ENCODE measurements around the gene KSR2.

DNA sequence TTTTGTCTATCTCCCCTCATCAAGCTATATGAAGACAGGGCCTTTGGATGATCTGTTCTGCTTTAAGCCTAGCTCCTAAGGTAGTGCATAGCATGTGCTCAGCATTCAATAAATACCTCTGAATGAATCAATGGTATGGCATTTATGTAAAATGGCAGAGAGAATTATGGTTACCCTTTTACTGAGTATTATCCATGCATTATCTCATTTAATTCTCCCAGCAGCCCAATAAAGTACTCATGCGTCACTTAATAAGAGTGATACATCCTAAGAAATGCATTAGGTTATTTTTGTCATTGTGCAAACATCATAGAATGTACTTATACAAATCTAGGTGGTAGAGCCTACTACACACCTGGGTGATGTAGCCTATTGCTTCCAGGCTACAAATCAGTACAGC lies 269.7 kb downstream of the KSR2 start:
- TF ChIP-seq, protein P1, sequence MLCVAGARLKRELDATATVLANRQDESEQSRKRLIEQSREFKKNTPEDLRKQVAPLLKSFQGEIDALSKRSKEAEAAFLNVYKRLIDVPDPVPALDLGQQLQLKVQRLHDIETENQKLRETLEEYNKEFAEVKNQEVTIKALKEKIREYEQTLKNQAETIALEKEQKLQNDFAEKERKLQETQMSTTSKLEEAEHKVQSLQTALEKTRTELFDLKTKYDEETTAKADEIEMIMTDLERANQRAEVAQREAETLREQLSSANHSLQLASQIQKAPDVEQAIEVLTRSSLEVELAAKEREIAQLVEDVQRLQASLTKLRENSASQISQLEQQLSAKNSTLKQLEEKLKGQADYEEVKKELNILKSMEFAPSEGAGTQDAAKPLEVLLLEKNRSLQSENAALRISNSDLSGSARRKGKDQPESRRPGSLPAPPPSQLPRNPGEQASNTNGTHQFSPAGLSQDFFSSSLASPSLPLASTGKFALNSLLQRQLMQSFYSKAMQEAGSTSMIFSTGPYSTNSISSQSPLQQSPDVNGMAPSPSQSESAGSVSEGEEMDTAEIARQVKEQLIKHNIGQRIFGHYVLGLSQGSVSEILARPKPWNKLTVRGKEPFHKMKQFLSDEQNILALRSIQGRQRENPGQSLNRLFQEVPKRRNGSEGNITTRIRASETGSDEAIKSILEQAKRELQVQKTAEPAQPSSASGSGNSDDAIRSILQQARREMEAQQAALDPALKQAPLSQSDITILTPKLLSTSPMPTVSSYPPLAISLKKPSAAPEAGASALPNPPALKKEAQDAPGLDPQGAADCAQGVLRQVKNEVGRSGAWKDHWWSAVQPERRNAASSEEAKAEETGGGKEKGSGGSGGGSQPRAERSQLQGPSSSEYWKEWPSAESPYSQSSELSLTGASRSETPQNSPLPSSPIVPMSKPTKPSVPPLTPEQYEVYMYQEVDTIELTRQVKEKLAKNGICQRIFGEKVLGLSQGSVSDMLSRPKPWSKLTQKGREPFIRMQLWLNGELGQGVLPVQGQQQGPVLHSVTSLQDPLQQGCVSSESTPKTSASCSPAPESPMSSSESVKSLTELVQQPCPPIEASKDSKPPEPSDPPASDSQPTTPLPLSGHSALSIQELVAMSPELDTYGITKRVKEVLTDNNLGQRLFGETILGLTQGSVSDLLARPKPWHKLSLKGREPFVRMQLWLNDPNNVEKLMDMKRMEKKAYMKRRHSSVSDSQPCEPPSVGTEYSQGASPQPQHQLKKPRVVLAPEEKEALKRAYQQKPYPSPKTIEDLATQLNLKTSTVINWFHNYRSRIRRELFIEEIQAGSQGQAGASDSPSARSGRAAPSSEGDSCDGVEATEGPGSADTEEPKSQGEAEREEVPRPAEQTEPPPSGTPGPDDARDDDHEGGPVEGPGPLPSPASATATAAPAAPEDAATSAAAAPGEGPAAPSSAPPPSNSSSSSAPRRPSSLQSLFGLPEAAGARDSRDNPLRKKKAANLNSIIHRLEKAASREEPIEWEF (IDR thresholded peaks at IDR 0.05; ENCODE audit: insufficient replicate concordance, low read depth, low read length), result no peak
- TF ChIP-seq, protein P2, sequence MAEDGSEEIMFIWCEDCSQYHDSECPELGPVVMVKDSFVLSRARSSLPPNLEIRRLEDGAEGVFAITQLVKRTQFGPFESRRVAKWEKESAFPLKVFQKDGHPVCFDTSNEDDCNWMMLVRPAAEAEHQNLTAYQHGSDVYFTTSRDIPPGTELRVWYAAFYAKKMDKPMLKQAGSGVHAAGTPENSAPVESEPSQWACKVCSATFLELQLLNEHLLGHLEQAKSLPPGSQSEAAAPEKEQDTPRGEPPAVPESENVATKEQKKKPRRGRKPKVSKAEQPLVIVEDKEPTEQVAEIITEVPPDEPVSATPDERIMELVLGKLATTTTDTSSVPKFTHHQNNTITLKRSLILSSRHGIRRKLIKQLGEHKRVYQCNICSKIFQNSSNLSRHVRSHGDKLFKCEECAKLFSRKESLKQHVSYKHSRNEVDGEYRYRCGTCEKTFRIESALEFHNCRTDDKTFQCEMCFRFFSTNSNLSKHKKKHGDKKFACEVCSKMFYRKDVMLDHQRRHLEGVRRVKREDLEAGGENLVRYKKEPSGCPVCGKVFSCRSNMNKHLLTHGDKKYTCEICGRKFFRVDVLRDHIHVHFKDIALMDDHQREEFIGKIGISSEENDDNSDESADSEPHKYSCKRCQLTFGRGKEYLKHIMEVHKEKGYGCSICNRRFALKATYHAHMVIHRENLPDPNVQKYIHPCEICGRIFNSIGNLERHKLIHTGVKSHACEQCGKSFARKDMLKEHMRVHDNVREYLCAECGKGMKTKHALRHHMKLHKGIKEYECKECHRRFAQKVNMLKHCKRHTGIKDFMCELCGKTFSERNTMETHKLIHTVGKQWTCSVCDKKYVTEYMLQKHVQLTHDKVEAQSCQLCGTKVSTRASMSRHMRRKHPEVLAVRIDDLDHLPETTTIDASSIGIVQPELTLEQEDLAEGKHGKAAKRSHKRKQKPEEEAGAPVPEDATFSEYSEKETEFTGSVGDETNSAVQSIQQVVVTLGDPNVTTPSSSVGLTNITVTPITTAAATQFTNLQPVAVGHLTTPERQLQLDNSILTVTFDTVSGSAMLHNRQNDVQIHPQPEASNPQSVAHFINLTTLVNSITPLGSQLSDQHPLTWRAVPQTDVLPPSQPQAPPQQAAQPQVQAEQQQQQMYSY (CRISPR knock-in tag; IDR thresholded peaks at IDR 0.05), result no peak
- no peak for TF ChIP-seq EZH2 (IDR thresholded peaks at IDR 0.05; ENCODE audit: borderline replicate concordance, control insufficient read depth, low read depth, low read length)
- no peak for TF ChIP-seq GABPA (IDR thresholded peaks at IDR 0.05; ENCODE audit: low read depth)
- no peak for TF ChIP-seq FOXM1 (IDR thresholded peaks at IDR 0.05; ENCODE audit: low read depth, low read length)
- TF ChIP-seq, protein P3, sequence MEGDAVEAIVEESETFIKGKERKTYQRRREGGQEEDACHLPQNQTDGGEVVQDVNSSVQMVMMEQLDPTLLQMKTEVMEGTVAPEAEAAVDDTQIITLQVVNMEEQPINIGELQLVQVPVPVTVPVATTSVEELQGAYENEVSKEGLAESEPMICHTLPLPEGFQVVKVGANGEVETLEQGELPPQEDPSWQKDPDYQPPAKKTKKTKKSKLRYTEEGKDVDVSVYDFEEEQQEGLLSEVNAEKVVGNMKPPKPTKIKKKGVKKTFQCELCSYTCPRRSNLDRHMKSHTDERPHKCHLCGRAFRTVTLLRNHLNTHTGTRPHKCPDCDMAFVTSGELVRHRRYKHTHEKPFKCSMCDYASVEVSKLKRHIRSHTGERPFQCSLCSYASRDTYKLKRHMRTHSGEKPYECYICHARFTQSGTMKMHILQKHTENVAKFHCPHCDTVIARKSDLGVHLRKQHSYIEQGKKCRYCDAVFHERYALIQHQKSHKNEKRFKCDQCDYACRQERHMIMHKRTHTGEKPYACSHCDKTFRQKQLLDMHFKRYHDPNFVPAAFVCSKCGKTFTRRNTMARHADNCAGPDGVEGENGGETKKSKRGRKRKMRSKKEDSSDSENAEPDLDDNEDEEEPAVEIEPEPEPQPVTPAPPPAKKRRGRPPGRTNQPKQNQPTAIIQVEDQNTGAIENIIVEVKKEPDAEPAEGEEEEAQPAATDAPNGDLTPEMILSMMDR (IDR thresholded peaks at IDR 0.05 in 2 of 3, conservative IDR thresholded peaks at IDR 0.05 in 1 of 3; ENCODE audit: control insufficient read depth in 2 of 3, extremely low read depth in 1 of 3, insufficient read depth in 1 of 3, low read depth in 3 of 3, low read length in 3 of 3), result no peak
- TF ChIP-seq, protein P4, sequence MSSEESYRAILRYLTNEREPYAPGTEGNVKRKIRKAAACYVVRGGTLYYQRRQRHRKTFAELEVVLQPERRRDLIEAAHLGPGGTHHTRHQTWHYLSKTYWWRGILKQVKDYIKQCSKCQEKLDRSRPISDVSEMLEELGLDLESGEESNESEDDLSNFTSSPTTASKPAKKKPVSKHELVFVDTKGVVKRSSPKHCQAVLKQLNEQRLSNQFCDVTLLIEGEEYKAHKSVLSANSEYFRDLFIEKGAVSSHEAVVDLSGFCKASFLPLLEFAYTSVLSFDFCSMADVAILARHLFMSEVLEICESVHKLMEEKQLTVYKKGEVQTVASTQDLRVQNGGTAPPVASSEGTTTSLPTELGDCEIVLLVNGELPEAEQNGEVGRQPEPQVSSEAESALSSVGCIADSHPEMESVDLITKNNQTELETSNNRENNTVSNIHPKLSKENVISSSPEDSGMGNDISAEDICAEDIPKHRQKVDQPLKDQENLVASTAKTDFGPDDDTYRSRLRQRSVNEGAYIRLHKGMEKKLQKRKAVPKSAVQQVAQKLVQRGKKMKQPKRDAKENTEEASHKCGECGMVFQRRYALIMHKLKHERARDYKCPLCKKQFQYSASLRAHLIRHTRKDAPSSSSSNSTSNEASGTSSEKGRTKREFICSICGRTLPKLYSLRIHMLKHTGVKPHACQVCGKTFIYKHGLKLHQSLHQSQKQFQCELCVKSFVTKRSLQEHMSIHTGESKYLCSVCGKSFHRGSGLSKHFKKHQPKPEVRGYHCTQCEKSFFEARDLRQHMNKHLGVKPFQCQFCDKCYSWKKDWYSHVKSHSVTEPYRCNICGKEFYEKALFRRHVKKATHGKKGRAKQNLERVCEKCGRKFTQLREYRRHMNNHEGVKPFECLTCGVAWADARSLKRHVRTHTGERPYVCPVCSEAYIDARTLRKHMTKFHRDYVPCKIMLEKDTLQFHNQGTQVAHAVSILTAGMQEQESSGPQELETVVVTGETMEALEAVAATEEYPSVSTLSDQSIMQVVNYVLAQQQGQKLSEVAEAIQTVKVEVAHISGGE (CRISPR knock-in tag; IDR thresholded peaks at IDR 0.05), result no peak
- TF ChIP-seq HCFC1 (IDR thresholded peaks at IDR 0.05; ENCODE audit: low read length), result no peak
- no peak for TF ChIP-seq SP1 (IDR thresholded peaks at IDR 0.05; ENCODE audit: low read depth, low read length)
- TF ChIP-seq POLR2AphosphoS5 (IDR thresholded peaks at IDR 0.05; ENCODE audit: low read length), result no peak

Data from GM12878 (cell line).